Gastrocnemius medialis (tissue), 4 donors: Measurements from ENCODE around the gene ARHGAP10.

Experiments used
- POLR2A ChIP-seq, 2 donors: fragments of 450-650 bp; IDR thresholded peaks; one replicate each; pipeline ENCODE4 v1.6.1; 2017; ENCODE audit warnings: antibody characterized with exemption in 2 of 2, mild to moderate bottlenecking in 2 of 2, moderate library complexity in 2 of 2
- TF ChIP-seq, protein P1 (sequence below), 5 experiments: fragments of 450-650 bp in 3 of 5; fragments of 200-600 bp in 2 of 5; sonication (generic) in 2 of 5; IDR thresholded peaks in 4 of 5; conservative IDR thresholded peaks in 1 of 5; 1 replicate in 4 of 5; 2 replicates in 1 of 5; pipeline ENCODE4 v1.5.1; 2016 to 2019; ENCODE audit warnings: antibody characterized with exemption in 5 of 5, mild to moderate bottlenecking in 3 of 5, moderate library complexity in 3 of 5

DNA sequence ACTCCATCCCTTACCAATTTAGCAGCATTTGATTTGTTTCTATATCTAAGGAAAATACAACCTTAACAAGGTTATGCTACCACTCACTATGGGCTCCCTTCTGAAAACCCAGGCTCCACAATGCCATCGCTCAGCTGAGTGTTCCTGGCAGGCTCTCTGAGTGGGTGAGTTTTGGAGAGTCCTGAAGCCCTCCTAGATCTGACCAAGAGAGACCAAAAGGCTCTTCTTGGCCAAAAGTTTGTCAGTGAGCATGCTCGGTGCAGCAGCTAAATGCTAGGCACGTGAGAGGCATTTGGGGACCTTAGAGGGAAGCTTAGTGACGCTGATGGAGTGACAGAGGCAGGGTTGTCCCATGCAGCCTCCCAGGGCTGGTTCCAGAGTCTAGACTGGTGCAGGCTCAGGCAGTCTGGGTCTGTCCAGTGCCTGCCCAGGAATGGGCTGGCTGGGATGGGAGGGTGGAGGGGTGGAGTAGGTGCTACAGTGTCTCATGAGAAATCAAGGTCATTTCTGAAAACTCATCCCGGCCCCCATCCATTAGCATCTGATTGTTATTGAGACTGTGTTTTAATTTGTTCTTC is 363.5 kb downstream of the ARHGAP10 start:
- TF ChIP-seq POLR2A (IDR thresholded peaks at IDR 0.05): no peak
- TF ChIP-seq, protein P1, sequence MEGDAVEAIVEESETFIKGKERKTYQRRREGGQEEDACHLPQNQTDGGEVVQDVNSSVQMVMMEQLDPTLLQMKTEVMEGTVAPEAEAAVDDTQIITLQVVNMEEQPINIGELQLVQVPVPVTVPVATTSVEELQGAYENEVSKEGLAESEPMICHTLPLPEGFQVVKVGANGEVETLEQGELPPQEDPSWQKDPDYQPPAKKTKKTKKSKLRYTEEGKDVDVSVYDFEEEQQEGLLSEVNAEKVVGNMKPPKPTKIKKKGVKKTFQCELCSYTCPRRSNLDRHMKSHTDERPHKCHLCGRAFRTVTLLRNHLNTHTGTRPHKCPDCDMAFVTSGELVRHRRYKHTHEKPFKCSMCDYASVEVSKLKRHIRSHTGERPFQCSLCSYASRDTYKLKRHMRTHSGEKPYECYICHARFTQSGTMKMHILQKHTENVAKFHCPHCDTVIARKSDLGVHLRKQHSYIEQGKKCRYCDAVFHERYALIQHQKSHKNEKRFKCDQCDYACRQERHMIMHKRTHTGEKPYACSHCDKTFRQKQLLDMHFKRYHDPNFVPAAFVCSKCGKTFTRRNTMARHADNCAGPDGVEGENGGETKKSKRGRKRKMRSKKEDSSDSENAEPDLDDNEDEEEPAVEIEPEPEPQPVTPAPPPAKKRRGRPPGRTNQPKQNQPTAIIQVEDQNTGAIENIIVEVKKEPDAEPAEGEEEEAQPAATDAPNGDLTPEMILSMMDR (IDR thresholded peaks at IDR 0.05 in 4 of 5, conservative IDR thresholded peaks at IDR 0.05 in 1 of 5): no peak
